ENCODE data around the gene ZNF79.

DNA sequence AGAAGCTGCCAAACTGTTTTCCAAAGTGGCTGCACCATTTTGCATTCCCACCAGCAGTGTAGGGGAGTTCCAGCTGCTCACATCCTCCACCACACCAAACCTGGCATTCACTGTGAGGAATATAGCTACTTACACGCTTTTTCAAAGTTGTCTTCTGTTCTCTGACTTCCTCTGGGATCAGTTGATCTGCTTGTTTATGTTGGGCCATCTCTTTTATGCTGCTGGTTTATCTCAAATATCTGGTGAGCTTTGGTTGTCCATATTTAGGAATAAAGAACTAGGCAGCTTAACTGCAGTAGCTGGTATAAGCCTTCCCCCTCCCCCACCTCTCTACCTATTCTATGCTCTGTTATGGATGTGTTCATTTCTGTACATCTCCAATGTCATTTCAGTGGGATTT is 8.5 kb upstream of the ZNF79 start:
- no peak for TF ChIP-seq POLR2A (IDR thresholded peaks at IDR 0.05; ENCODE audit: low read length)
- TF ChIP-seq GATA1 (IDR thresholded peaks at IDR 0.05; ENCODE audit: low read depth, low read length) = no peak
